K562 (cell line): ENCODE results near the gene NRG2. TPM values are rescaled to one million over a fixed set of nuclear protein-coding genes. Genes with fewer than 3 reads are reported as not detected.

Experiments
- ATAC-seq: fragments of 200-7000 bp; cut with Tn5 transposase; 3 replicates; pipeline ENCODE4 v1.9.1; 2020; ENCODE audit warnings: moderate library complexity
- BruUV-seq: library from RNA; stranded (reverse); fragments of 400-500 nt; replicated peaks from 2 replicates; lab custom pipeline; 2021; lab: Mats Ljungman, UMichigan
- CTCF ChIA-PET: fragments of 300-600 bp; formaldehyde crosslinking; extraction: SDS; loops from one replicate; lab custom pipeline; 2021; ENCODE audit warnings: low intra/inter-chr PET ratio; lab: Yijun Ruan, JAX
- POLR2A ChIA-PET: fragments of 300-600, 350-650 bp; sonication (Branson Sonifier 250); formaldehyde crosslinking; extraction: SDS; loops from one replicate; lab custom pipeline; 2021; ENCODE audit warnings: antibody characterized with exemption, inconsistent platforms; lab: Yijun Ruan, JAX
- DNase-seq, 4 experiments: peaks; one replicate each; pipeline versions ENCODE4 v3.0.0 to v3.0.0-alpha.2; 2011 to 2018; ENCODE audit warnings: low spot score in 3 of 4, mixed read lengths in 3 of 4; ENCODE audit errors: extremely low read depth in 1 of 4
- FAIRE-seq: peaks from 2 replicates; lab custom pipeline; 2011; peaks lifted over from hg19 to GRCh38; lab: Jason Lieb, UNC
- H2AFZ ChIP-seq: 2 replicates; pipeline ENCODE4 v1.6.0; 2011; ENCODE audit warnings: low read depth, low read length, control low read depth, inconsistent platforms
- H3K27ac ChIP-seq: fragments of 200-600 bp; 3 replicates; pipeline ENCODE4 v1.8.0; 2011; ENCODE audit warnings: low read depth, mild to moderate bottlenecking, control low read depth, inconsistent platforms, low read length, moderate library complexity, mixed read lengths; ENCODE audit errors: extremely low read depth
- H3K27me3 ChIP-seq, 2 experiments: fragments of 300-600 bp in 1 of 2; 2 replicates in 1 of 2; 3 replicates in 1 of 2; pipeline versions ENCODE4 v1.6.0 to v1.8.0; 2011; ENCODE audit warnings: inconsistent platforms in 2 of 2, low read length in 2 of 2, mild to moderate bottlenecking in 1 of 2, mixed read lengths in 1 of 2, moderate library complexity in 1 of 2; ENCODE audit not compliant: control insufficient read depth in 2 of 2, insufficient read depth in 2 of 2
- H3K36me3 ChIP-seq: fragments of 300-600 bp; 3 replicates; pipeline ENCODE4 v1.8.0; 2011; ENCODE audit warnings: mild to moderate bottlenecking, low read length, inconsistent platforms; ENCODE audit not compliant: control insufficient read depth, insufficient read depth
- H3K4me1 ChIP-seq, 2 experiments: fragments of 200-600 bp in 1 of 2; replicated peaks in 1 of 2; 2 replicates in 1 of 2; 3 replicates in 1 of 2; pipeline versions ENCODE4 v1.5.1 to v1.8.0; 2011; ENCODE audit warnings: inconsistent platforms in 2 of 2, low read length in 2 of 2, mild to moderate bottlenecking in 1 of 2, mixed read lengths in 1 of 2, moderate library complexity in 1 of 2; ENCODE audit not compliant: control insufficient read depth in 2 of 2, insufficient read depth in 2 of 2
- H3K4me2 ChIP-seq: 2 replicates; pipeline ENCODE4 v1.6.1; 2011; ENCODE audit warnings: low read length, control low read depth, inconsistent platforms, mixed read lengths; ENCODE audit not compliant: insufficient read depth
- H3K4me3 ChIP-seq: fragments of 200-600 bp; sonication (generic), shearing (Covaris generic); 2 replicates; pipeline ENCODE4 v1.5.1; 2016; ENCODE audit warnings: control low read depth, inconsistent platforms
- H3K79me2 ChIP-seq: fragments of 200-600 bp; 3 replicates; pipeline ENCODE4 v1.8.0; 2011; ENCODE audit warnings: low read length, inconsistent platforms; ENCODE audit not compliant: control insufficient read depth, insufficient read depth
- H3K9ac ChIP-seq, 2 experiments: 2 replicates each; pipeline versions ENCODE4 v1.6.0 to v1.6.1; 2011; ENCODE audit warnings: low read depth in 2 of 2, low read length in 2 of 2, control low read depth in 1 of 2, inconsistent platforms in 1 of 2, mild to moderate bottlenecking in 1 of 2, mixed read lengths in 1 of 2; ENCODE audit not compliant: insufficient read depth in 1 of 2
- H3K9me1 ChIP-seq: one replicate; pipeline ENCODE4 v1.6.0; 2011; ENCODE audit warnings: inconsistent platforms, mild to moderate bottlenecking, low read length, moderate library complexity; ENCODE audit not compliant: control insufficient read depth, insufficient read depth
- H3K9me3 ChIP-seq: replicated peaks from 2 replicates; pipeline ENCODE4 v1.5.1; 2011; ENCODE audit warnings: low read depth, low read length, inconsistent platforms; ENCODE audit not compliant: control insufficient read depth, insufficient read depth
- H4K20me1 ChIP-seq: replicated peaks from 2 replicates; pipeline ENCODE4 v1.6.1; 2011; ENCODE audit warnings: low read length, inconsistent platforms, mixed read lengths; ENCODE audit not compliant: control insufficient read depth, insufficient read depth
- ATF6 ChIP-seq: sonication (generic); formaldehyde crosslinking; IDR thresholded peaks from 2 replicates; pipeline ENCODE4 v1.4.0; 2020; ENCODE audit warnings: mild to moderate bottlenecking, missing genetic modification reagents
- C11orf30 ChIP-seq: fragments of 450-650 bp; IDR thresholded peaks from 2 replicates; pipeline ENCODE4 v1.6.1; 2016; ENCODE audit warnings: low read depth, mild to moderate bottlenecking
- CXXC5 ChIP-seq: fragments of 250-450 bp; sonication (Bioruptor Pico); IDR thresholded peaks from 2 replicates; pipeline ENCODE4 v1.8.0; 2022; ENCODE audit warnings: inconsistent platforms, mild to moderate bottlenecking, moderate library complexity
- NFRKB ChIP-seq: fragments of 450-650 bp; IDR thresholded peaks from 2 replicates; pipeline ENCODE4 v1.6.1; 2016; ENCODE audit warnings: low read depth
- NR0B1 ChIP-seq: fragments of 450-650 bp; IDR thresholded peaks from one replicate; pipeline ENCODE4 v1.6.1; 2018; ENCODE audit warnings: mild to moderate bottlenecking, moderate library complexity; ENCODE audit not compliant: partially characterized antibody
- STAT5A ChIP-seq: IDR thresholded peaks from 2 replicates; pipeline ENCODE4 v1.6.1; 2012; ENCODE audit warnings: low read length, inconsistent platforms, borderline replicate concordance
- TEAD1 ChIP-seq, 2 experiments: fragments of 450-650 bp in 1 of 2; sonication (generic) in 1 of 2; formaldehyde crosslinking; IDR thresholded peaks; 2 replicates each; pipeline versions ENCODE4 v1.4.0 to v1.8.0; 2020 to 2022; ENCODE audit warnings: mild to moderate bottlenecking in 2 of 2, missing genetic modification reagents in 1 of 2
- ZNF408 ChIP-seq: fragments of 250-450 bp; sonication (Bioruptor Pico); IDR thresholded peaks from 2 replicates; pipeline ENCODE4 v1.4.0; 2020; ENCODE audit warnings: low read depth, mild to moderate bottlenecking, moderate library complexity
- WGBS: fragments of 100-300 bp; shearing (Covaris generic); methylation state at CpG from one replicate; pipeline ENCODE4 v1.1.6; 2016; ENCODE audit warnings: low coverage, mixed read lengths; ENCODE audit not compliant: insufficient coverage; ENCODE audit errors: missing lambda C conversion rate; 5-methylcytosine and 5-hydroxymethylcytosine counted together
- in situ Hi-C: fragments of 300-500 bp; cut with MboI; formaldehyde crosslinking; loops from 4 replicates; pipeline ENCODE4 v1.15.0; 2018; ENCODE audit warnings: inconsistent platforms, mixed read lengths
- intact Hi-C: fragments of 100-400 bp; cut with micrococcal nuclease; formaldehyde crosslinking; loops from 2 replicates; pipeline ENCODE4 v1.14.2; 2022
- polyA plus RNA-seq, 8 experiments: library from polyadenylated mRNA; depleted of rRNA in 4 of 8; stranded (reverse) in 5 of 8; unstranded in 3 of 8; fragments of >200 nt; fragmentation: Nextera tagmentation in 2 of 8; fragmentation: Illumina TruSeq in 1 of 8; extraction: Ambion mirVana in 2 of 8; extraction: Trizol in 1 of 8; gene quantifications; 2 replicates each; pipeline versions ENCODE4 v1.2.1 to v1.2.3, GENCODE V29; 2011 to 2014; ENCODE audit warnings: inconsistent platforms in 1 of 8, missing spikeins in 1 of 8
- total RNA-seq, 7 experiments: library from RNA; depleted of rRNA in 6 of 7; stranded (reverse); fragments of >200 nt in 6 of 7; fragmentation: Illumina TruSeq in 2 of 7; extraction: Trizol in 2 of 7; gene quantifications; 2 replicates each; pipeline versions ENCODE4 v1.2.1 to v1.2.3, GENCODE V29; 2011 to 2021; ENCODE audit warnings: low replicate concordance in 1 of 7

NRG2 gene
- total and polyA plus RNA-seq, 9 of the 15 experiments (the other 6 are each of a cell fraction or from before 2014, with no cell fraction given) = not detected

GRCh38 chr5:139998837-139999236 lies 44.3 kb downstream of the NRG2 start:
- Histone ChIP-seq H3K9me3 (no peaks in the 10 kb centered on the region), H4K20me1 (no peaks in the 10 kb centered on the region), H3K36me3 (no peaks in the 10 kb centered on the region), H3K27me3 (peaks cover 24 to 25% of the 10 kb centered on the region in 2 experiments), H3K27ac (no peak overlapping the region), H3K9ac (no peak overlapping the region), H2AFZ (no peak overlapping the region), H3K9me1 (no peaks in the 10 kb centered on the region), H3K79me2 (no peaks in the 10 kb centered on the region), H3K4me3 (no peak overlapping the region), H3K4me1 (no peaks in the 10 kb centered on the region), H3K4me2 (no peak overlapping the region)
- TF ChIP-seq NFRKB (no peak), TEAD1 (CRISPR knock-in tag; IDR thresholded peaks at IDR 0.05) (no peak), CXXC5 (CRISPR knock-in tag) (no peak), STAT5A (no peak), C11orf30 (no peak), ATF6 (CRISPR knock-in tag) (no peak), NR0B1 (no peak), ZNF408 (CRISPR knock-in tag) (no peak)
- CTCF ChIA-PET = no interaction called here
- POLR2A ChIA-PET = interaction anchor here (0.7 kb wide), 1 partner anchor 13 kb away, joined by 3 read pairs; no protein-coding TSS in a partner anchor
- intact Hi-C loops (no loop called here), in situ Hi-C loops (no loop called here)
- 0% methylated on average over 3 of the region's 3 CpGs for WGBS
- no TSS peak for BruUV-seq
- DNase-seq = no peak
- no peak for ATAC-seq
- no peak for FAIRE-seq
